ENCODE data around the gene SUSD1.
A peak's percentile ranks its signal among the peaks of the same experiment; 100 is the strongest.
"Not testable (repeated sequence)": the region's sequence is repeated elsewhere in the genome, so short reads cannot be mapped to it uniquely, and the experiment has no call there.

Gene SUSD1

DNA sequence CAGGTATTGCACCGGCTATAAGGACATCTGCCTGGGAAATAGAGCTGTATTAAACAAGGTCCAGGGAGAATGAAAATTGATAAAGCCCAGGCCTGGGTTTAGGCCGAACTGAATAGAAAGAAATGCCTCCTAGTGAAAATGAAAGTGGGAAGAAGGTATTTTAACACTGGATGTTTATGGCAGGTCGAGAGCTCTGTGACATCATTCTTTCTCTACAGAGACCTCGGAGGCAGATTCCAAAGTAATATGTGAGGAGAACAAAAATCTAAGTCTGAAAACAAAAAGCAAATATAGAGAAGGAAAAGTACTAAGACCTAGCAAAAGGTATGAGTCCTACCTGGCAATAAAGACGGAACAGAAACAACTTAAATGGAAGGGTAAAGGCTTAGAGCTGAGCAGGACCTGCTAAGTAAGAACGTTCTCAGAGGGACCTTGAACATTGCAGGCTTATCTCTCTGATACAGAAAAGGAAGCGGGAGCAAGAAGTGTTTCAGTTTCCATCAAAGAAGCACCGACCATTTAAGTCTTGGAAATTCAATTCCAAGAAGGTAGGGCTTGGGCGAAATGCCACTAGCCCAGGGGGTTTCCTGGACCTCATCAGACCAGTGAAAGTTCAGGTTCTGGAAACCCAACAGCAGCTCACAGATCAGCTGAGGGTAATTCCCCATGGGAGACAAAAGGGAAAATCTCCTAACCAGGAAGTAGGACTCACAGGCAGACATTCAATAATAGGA is 80.0 kb downstream of the SUSD1 start:
- no peak for DNase-seq (ENCODE audit: low read depth)

DNA sequence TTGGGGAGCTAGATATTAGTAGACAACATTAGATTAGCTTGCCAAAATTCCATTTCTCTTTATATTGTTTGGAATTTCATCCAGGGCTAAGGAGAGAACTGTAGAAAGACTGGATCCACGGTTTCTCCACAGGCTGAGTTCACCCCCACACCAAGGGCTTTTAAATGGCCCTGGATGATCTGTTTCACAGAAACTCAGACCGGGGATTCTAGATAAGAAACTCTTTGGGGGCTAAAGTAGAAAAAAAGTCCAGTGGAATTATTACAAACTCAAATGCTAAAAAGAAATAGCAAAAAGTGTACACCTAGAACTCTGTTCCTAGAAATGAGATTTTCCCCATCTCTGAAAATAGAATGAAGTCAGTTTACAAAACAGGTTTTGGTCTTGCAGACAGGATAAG is 80.9 kb downstream of the SUSD1 start:
- DNase-seq (ENCODE audit: low read depth) = no peak

DNA sequence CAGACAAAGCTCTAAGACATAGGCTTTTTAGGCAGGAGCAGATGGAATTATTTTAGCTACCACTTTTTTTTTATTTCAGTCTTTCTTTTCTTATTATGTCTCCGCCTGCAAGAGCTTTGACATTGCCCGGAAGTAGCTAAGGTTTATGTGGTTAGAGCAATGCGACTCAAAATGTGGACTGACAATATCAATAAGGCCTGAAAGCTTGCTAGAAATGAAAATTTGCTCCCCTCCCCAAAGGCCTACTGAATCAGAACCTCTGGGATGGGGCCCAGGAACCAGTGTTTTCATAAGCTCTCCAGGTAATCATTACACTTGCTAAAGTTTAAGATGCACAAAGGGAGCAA is 81.3 kb downstream of the SUSD1 start:
- no peak for DNase-seq (ENCODE audit: low read depth)

DNA sequence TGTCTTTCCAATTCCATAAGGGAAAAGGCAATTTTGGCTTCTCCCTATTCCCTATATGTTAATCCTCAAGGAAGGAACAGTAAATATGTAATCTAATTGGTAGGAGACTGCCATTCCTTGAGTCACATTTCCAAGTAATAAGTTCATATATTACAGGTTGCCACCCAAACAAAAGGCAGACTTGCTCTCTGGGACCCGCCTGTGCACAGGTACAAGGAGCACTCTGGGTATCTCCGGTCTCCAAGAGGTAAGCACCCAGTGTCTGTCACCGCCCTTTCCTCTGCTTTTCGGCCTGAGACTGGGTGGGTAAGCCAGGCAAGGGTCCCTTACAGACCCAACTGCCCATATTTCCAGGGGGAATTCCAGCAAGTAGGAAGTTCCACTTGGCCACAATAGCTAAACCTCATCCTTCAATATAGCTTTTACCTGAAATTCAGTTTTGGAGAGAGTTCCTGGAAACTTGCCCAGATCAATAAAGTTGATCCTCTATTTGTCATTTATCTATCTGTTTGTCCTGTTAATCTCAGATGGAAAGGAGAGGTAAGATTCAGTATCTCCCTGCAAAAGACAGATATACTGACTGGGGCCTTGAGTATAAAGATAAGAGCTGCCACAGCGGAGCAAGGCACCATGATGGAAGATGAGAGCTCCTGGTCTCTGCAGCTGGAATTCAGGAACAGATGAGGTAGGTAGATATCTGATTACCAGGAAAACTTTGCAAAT is 81.8 kb downstream of the SUSD1 start:
- no peak for DNase-seq (ENCODE audit: low read depth)

DNA sequence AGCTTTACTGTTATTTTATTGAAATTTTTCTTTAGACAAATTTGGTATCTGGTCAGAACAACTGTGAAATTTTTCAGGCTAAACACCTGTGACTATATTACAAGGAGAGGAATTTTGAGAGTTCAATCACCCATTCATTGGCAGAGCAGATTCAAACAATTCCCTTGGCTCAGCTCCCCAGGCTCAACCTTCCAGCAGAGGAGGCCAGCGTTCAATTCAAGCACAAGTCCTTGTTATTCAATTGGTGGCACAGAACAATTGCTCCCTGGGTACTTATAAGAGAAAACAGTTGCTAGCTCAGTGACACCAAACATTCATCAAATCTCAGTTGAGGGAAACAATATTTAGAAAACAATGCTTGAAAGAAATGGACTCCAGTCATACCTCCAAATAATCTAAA is 83.3 kb downstream of the SUSD1 start:
- no peak for DNase-seq (ENCODE audit: low read depth)

DNA sequence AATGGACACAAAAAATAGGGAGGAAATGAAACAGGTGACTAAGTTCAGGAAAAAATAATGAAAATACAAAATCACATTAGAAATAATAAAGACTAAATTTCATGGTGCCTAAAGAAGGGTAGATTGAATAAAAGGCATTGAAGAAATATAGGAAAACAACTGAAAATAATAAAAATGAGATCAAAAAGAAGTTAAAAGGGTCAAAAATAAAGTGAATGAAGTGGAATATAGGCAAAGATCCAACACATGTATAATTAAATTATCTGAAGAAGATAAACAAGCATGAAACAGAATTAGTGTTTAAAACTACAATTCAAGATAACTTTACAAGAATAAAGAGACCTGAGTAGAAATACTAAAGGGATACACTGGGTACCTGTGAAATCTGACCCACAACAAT is 87.6 kb downstream of the SUSD1 start:
- no peak for DNase-seq (ENCODE audit: low read depth)

DNA sequence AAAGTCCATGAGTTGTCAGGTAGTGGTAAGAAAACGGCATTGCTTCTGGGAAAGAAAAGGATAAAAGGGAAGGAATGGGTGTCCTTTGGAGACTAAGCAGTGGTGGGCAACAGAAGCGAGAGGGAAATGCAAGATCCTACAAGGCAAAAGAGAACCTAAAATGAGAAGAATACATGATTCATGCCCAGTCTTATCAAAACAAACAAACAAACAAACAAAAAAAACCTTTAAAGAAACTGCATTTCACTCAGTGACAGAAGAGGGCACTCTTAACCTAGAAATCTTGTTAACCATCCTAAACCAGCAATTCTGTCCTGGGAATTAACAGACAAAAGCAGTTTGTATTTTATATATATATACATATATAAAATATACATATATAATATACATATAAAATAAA is 88.5 kb downstream of the SUSD1 start:
- DNase-seq (ENCODE audit: low read depth) = no peak

DNA sequence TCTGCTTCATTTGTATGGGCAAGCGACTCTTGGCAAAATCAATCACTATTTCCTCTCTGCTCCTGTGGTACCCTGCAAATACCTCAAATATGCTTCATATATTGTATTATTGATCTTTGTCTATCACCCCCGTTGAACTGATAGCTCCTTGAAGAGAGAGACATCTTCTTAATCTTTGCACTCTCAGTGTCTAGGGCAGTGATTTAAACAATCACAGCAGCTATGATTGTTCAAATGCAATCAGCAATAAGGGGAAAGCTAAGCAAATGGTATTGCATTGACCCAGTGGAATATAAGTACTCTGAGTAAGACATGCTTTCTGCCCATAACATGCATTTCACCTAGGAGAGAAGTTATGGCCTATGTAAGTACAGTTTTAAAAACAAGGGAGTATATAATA is 90.2 kb downstream of the SUSD1 start:
- DNase-seq (ENCODE audit: low read depth) = no peak

DNA sequence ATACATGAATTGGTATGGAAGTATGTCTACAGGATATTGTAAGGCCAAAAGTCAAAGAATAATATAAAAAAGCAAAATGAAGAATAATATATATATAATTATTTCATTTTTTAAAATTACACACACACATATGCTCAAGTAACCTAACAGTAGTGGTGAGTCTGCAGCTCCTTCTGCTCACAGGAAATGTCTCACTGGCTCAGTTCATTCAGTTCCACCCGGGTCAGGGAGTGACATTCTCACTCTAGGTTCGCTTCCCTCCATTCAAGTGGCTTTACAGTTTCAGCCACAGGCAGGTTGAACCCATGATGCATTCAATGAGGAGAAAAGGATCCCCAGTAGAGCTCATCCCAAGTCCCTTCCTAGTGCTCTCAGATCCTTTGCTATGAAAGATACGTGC is 90.8 kb downstream of the SUSD1 start:
- no peak for DNase-seq (ENCODE audit: low read depth)

DNA sequence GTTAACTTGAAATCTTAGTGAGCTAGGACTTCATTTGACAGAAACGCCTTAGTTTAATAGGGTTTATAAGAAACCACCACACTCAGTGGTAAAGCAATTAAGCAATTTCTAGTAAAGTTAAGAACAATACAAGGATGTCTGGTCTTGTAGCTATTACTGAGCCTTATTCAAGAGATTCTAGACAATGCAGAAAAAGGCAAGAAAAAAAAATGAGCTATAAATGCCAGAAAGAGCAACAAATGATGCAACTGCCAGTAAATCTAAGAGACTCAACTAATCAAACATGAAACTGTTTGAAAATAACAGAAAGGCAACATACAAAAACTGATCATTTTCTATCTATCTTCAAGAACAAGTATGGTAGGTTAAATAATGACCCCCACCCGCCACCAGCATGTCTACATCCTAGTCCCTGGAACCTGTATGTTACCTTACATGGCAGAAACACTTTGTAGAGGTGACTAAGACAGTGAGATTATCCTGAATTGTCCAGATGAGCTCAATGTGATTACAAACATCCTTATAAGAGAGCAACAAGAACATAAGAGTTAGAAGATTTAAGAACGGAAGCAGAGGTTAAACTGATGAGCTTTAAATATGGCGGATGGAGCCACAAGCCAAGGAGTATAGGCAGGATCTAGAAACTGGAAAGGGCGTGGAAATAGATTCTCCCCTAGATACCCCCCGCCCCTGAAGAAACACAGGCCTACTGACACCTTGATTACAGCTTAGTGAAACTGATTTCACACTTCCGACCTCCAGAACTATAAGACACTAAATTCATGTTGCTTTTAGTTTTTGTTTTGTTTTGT is 93.0 kb downstream of the SUSD1 start:
- no peak for DNase-seq (ENCODE audit: low read depth)

DNA sequence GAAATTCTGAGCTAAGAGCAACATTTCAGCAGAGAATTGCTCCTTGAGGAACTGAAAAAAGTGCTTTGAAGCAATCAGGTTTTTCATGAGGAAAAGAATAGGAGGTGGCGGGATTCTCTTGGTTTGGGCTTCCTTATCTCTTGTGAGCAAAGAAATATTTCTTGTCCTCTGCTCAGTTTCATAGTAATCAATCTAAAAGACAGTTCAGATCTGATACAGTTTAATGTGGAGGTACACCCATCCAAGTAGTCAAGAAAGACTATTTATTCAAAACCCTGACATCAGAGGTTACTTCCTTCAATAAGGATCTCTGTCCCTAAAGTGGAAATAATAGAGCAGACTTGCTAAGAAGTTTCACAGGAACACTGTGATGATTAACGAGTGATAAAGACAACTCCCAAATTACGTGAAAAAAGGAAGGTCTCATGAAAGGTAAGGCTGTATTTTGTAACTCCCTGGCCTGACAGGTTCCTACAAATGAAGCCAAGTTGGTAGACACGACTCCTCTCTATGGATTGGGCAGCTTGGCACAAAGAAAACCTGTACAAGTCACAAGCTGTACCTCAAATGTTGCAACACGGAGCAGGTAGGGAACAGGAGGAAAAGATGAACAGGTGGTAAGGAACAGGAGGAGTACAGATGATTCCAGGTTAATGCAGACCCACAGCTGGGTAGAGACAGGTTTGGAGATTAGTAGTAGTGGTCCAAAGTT is 94.1 kb downstream of the SUSD1 start:
- DNase-seq (ENCODE audit: low read depth) = no peak

DNA sequence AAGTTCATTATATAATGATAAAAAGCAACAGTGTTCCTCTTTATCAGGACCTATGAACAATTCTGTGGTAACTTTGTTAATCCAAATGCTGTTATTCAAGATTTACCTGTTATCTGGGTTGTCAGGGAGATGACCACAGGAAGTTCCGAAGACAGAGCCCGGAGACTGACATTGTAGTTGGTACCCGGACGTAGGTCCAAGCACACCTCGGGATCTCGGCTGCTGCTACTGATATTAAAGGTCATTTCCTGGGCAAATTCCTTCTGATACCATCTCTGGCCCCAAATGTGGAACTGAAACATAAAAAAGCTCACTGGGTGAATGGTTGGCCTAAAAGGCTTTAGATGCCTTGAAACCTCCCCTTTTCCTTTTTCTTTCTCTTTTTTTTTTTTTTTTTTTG is 96.7 kb downstream of the SUSD1 start:
- no peak for DNase-seq (ENCODE audit: low read depth)

DNA sequence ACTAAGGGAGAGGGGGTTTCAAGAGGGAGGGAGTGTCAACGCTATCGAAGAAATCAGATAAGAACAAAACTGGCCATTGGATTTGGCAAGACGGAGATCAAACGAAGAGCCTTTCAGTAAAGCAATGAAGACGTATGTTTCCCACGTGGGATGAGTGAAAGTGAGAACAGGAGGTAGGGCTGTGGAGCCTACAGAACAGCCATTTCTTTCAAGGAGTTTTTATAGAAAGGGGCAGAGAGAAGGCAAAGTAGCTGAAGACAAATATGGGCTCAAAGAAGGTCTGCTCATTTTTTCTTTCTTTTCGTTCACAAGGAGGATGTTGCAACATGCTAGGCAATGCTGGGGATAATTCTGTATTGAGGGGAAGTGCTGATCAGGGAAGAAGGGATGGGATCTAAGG is 98.3 kb downstream of the SUSD1 start:
- DNase-seq (ENCODE audit: low read depth) = no peak

DNA sequence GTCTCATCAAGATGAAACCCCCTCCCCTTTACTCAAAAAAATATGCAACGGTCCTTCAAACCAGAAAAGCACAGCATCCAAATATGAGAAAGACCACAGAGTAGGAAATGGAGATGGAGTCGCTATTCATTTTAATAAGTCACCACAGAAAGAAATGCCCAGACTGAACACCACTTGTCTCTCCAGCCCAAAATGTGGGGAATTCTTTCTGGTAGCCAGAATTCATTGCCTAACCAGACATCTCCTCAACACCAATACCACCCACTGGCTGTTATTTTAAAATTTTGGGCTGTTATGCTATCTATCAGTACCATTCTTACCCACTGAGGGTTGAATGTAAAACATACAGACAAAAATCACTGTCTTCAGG is 100.1 kb downstream of the SUSD1 start:
- DNase-seq (ENCODE audit: low read depth) = no peak

DNA sequence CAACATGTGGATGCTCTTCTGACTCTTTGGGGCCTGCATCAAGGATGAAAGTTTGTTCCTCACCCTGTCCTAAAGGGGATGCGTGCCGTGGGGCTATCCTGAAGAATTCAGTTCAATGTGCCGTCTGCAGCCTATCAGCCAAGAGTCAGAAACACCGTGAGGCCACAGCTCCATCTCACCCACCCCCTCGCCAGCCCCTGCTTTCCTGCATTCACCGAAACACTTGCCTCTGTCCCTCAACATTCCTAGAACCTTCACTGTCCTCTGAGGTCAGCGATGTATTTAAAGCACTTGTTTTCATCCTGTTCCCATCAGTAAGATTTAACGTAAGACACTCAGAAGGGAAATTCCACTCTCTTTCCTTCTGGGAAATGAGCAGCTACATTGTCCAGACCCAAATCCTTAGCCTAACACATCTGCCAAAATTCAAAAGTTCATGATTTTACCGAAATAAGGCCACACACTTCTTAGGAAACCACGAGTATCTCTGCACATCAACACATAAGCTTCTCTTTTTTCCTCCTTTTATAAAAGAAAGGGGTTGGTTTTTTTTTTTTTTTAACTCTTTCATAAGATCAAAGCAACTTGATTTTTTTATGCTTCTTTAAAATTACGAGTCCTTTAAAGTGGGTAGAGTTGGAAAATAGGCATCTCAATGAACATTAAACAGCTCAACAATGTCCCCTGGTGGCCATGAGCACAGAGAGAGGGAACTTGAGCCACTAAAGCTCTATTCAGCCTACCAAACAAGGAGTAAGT is 100.7 kb downstream of the SUSD1 start:
- peak; percentile 42 for DNase-seq (ENCODE audit: low read depth)

DNA sequence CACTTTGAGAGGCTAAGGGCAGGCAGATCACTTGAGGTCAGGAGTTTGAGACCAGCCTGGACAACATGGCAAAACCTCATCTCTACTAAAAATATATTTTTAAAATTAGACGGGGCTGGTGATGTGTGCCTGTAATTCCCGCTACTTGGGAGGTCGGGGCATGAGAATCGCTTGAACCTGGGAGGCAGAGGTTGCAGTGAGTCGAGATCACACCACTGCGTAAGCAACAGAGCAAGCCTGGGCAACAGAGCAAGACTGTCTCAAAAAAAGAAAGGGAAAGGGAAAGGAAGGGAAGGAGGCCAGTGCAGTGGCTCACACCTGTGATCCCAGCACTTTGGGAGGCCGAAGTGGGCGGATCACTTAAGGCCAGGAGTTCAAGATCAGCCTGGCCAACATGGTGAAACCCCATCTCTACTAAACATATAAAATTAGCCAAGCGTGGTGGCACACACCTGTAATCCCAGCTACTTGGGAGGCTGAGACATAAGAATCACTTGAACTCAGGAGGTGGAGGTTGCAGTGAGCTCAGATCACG is 101.4 kb downstream of the SUSD1 start:
- DNase-seq (ENCODE audit: low read depth) = not testable (repeated sequence)

DNA sequence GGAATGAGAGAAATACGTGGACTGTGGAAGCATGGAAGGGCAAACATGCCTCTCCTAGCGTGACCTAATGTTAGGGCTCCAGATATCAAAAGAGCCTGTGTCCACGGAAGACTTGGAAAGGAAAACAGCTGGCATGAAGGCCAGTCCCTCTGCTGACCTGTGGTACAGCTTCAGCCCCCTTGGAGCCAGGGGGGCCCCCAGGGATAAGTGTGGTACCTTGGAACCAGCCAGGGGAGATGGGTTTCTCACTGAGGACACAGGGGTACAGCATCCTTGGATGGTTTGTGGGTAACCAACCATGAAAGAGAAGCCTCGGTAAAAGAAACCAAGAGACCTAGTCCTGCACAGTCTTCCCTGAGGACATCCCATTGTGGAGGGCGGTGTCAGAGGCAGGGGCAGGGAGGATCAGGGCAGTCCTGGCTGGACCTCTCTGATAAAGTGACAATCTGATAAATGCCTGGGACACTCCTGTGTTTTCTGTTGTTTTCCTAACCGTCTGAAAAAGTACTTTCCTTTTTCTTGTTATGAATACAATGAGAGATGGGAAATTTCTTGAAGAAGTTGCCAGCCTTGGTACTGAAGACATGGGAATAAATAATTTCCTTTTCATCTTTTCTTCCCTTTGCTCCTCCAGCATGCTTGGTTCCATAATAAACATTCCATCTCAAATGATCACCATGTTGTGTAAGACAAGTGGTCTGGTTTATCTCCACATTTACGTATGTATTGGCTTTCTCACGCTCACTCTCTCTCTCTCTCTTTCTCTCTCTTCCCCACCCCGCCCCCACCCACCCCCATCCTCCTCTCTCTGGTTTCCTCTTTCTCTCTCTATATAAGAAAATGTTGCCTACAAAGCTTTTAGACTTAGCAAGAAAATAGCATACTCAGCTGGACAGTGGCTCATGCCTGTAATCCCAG is 102.1 kb downstream of the SUSD1 start:
- no peak for DNase-seq (ENCODE audit: low read depth)

DNA sequence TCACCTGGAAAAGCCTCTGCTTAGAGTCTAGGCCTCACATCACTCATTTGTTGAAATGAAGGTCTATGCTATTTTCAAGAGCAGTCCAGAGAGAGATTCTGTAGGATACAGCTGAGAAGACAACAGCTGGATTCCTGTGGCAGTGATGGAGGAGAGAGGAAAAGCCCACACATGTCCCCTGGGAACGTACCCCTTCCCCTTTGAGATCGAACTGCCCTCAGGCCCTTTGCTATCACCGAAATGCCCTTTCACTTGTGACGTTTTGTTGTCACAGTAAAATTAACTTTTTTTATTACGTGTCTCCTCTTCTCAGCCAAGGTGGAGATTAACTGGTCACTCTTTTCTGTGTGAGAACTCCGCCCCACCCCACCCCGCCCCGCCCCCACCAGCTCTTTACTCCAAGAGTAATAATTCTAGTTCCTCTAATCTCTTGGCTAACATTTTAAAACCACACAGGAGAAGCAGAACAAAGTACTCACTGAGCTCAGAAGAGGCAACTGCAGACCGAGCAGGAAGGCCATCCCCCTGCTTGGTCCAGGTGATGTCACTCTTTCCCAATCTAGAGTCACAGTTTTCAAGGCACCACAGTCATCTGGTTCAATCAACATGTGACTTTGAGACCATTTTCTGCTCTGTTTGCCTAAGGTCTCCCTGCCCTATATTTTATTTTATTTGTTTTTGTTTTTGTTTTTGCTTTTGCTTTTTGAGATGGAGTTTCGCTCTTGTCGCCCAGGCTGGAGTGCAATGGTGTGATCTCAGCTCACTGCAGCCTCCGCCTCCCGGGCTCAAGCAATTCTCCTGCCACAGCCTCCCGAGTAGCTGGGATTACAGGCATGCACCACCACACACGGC is 105.6 kb downstream of the SUSD1 start:
- DNase-seq (ENCODE audit: low read depth) = no peak

DNA sequence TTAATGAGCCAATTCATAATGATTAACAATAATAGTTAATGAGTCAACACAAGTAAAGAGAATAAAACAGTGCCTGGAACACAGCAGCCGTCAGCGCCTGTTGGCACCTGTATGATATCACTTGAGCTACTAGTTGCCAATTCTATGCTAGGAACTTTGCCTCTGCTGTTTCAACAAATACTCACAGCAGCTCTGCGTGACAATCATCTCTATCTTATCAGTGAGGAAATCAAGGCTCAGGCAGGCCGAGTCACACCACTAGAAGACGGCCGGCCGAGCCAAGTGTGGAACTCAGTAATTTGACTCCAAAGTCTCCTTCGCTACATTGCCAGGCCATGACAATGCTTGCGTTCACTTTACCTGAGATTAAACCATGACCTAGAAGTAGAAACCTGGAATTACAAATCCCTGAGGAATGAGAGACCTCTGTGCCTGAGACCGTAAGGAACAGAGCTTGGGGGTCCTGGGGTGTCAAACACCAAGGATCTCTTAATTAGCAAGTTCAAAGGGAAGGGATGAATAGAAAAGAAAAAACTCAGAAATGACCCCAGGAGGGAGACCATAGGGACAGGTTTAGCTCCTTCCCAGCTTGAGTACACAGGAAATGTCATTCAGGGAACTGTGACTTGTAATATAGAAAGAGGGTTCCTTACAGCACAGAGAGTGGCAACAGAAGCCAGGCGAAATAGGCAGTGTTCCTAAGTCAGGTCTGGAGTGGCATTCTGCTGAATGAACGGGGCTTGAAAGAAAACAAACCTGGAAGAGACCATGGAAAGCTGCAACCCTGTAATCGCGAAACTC is 109.1 kb downstream of the SUSD1 start:
- DNase-seq (ENCODE audit: low read depth) = no peak
